ENCODE measurements around the gene SCN2B. TPM values are rescaled to one million over a fixed set of nuclear protein-coding genes. Genes with fewer than 3 reads are reported as not detected.

SCN2B gene
- total and polyA plus RNA-seq, 2 of the 4 experiments (the other 2 are of a cell fraction), result under 0.01 to 0.05 TPM

- H3K9me3 ChIP-seq (ENCODE audit: control insufficient read depth, insufficient read depth, low read length), result no peaks in the 10 kb centered on the region
- no peaks in the 10 kb centered on the region for H4K20me1 ChIP-seq (ENCODE audit: insufficient read depth, low read length)
- H4K8ac ChIP-seq (ENCODE audit: low read depth in 2 of 2, low read length in 2 of 2), result no peak overlapping the region
- H3K4me2 ChIP-seq (ENCODE audit: low read depth, low read length), result no peak overlapping the region
- H2BK120ac ChIP-seq (ENCODE audit: low read depth, low read length), result no peak overlapping the region
- CTCF ChIA-PET, result no interaction called here
- peaks cover 7% of the 10 kb centered on the region for H3K27me3 ChIP-seq (ENCODE audit: control insufficient read depth, insufficient read depth, low read length)
- POLR2A ChIA-PET (ENCODE audit: unreplicated experiment), result no interaction called here
- H3K4ac ChIP-seq (ENCODE audit: low read depth, low read length), result no peak overlapping the region
- intact Hi-C loops (cut with micrococcal nuclease) (no loop called here), in situ Hi-C loops (cut with MboI; ENCODE audit: low sequenced_read_pairs) (no loop called here), dilution Hi-C loops (cut with HindIII; ENCODE audit: low sequenced_read_pairs, unreplicated experiment) (no loop called here)
- H2AK5ac ChIP-seq (ENCODE audit: low read depth, low read length), result no peak overlapping the region
- H2AFZ ChIP-seq (replicated peaks; ENCODE audit: low read length, poor library complexity), result no peak overlapping the region
- H3K27ac ChIP-seq (ENCODE audit: insufficient read depth, low read length), result no peak overlapping the region
- H3K18ac ChIP-seq (ENCODE audit: low read depth, low read length), result no peak overlapping the region
- ATAC-seq (ENCODE audit: low read depth) (no peak), DNase-seq (no peak)
- no peak overlapping the region for H4K5ac ChIP-seq (ENCODE audit: low read depth, low read length)
- H3K56ac ChIP-seq (ENCODE audit: extremely low read depth, insufficient read depth, low read length), result no peak overlapping the region
- TF ChIP-seq CHD1 (IDR thresholded peaks at IDR 0.05; ENCODE audit: low read depth, low read length), result no peak
- no peak for TF ChIP-seq SMC3 (IDR thresholded peaks at IDR 0.05; ENCODE audit: low read depth, low read length)
- TF ChIP-seq BHLHE40 (IDR thresholded peaks at IDR 0.05; ENCODE audit: low read depth, low read length), result no peak
- TF ChIP-seq MXI1 (IDR thresholded peaks at IDR 0.05; ENCODE audit: borderline replicate concordance, low read depth, low read length), result no peak
- no peak for TF ChIP-seq MAZ (IDR thresholded peaks at IDR 0.05; ENCODE audit: borderline replicate concordance, low read depth, low read length)
- no peak for TF ChIP-seq RFX5 (IDR thresholded peaks at IDR 0.05; ENCODE audit: low read depth, low read length)
- no peak for TF ChIP-seq POLR2A (IDR thresholded peaks at IDR 0.05; ENCODE audit: low read depth, low read length)
- no peak for TF ChIP-seq USF2 (IDR thresholded peaks at IDR 0.05; ENCODE audit: low read depth, low read length)
- no peak for TF ChIP-seq NFE2L2 (IDR thresholded peaks at IDR 0.05; ENCODE audit: low read depth, low read length)
- no peak for TF ChIP-seq ELK1 (IDR thresholded peaks at IDR 0.05; ENCODE audit: borderline replicate concordance, low read depth, low read length)
- no peak for TF ChIP-seq MAFK (IDR thresholded peaks at IDR 0.05; ENCODE audit: low read depth, low read length)
- no peak for TF ChIP-seq RAD21 (IDR thresholded peaks at IDR 0.05; ENCODE audit: low read length)
- TF ChIP-seq CTCF (conservative IDR thresholded peaks at IDR 0.05; ENCODE audit: low read depth, low read length), result no peak
- no peak for TF ChIP-seq FOS (IDR thresholded peaks at IDR 0.05; ENCODE audit: low read depth, low read length)
- no peak for TF ChIP-seq CEBPB (IDR thresholded peaks at IDR 0.05; ENCODE audit: low read depth, low read length)
- TF ChIP-seq RCOR1 (IDR thresholded peaks at IDR 0.05; ENCODE audit: insufficient replicate concordance, low read length), result no peak
- H2AK9ac ChIP-seq (replicated peaks; ENCODE audit: low read depth, low read length, poor library complexity), result no peak overlapping the region
- no peak overlapping the region for H2BK20ac ChIP-seq (ENCODE audit: low read depth, low read length)
- no peaks in the 10 kb centered on the region for H3K36me3 ChIP-seq (ENCODE audit: control insufficient read depth, insufficient read depth, low read length)
- no peak overlapping the region for H3K14ac ChIP-seq (replicated peaks; ENCODE audit: low read depth, low read length)
- no peak overlapping the region for H2BK5ac ChIP-seq (ENCODE audit: low read depth, low read length, poor library complexity, severe bottlenecking)
- no peak overlapping the region for H3K4me3 ChIP-seq (ENCODE audit: insufficient read depth, low read depth, low read length)
- H3K4me1 ChIP-seq (ENCODE audit: control insufficient read depth, insufficient read depth, low read length), result no peaks in the 10 kb centered on the region
- H3K23ac ChIP-seq (ENCODE audit: low read depth, low read length), result no peak overlapping the region
- BruUV-seq (replicated peaks), result no TSS peak
- H2BK15ac ChIP-seq (ENCODE audit: low read depth, low read length), result no peak overlapping the region
- H4K91ac ChIP-seq (ENCODE audit: insufficient read depth, low read depth, low read length), result no peak overlapping the region
- no peaks in the 10 kb centered on the region for H3K9me1 ChIP-seq (ENCODE audit: insufficient read depth, low read length)
- H3K9ac ChIP-seq (ENCODE audit: low read depth, low read length), result no peak overlapping the region
- no peaks in the 10 kb centered on the region for H3K79me1 ChIP-seq (ENCODE audit: low read depth in 1 of 2, low read length in 2 of 2)
Measured at GRCh38 chr11:118219244-118219643, 42.8 kb upstream of the SCN2B start.

Data from IMR-90 (cell line).